Stimulated activated naive CD4-positive, alpha-beta T cell (primary cell): Measurements from ENCODE around the gene PRKAB2.
"Not testable (repeated sequence)": the region's sequence is repeated elsewhere in the genome, so short reads cannot be mapped to it uniquely, and the experiment has no call there.

Experiments used
- DNase-seq, 6 experiments: peaks; one replicate each; lab custom pipeline; 2025; lab: John Stamatoyannopoulos, UW

PRKAB2 gene, protein sequence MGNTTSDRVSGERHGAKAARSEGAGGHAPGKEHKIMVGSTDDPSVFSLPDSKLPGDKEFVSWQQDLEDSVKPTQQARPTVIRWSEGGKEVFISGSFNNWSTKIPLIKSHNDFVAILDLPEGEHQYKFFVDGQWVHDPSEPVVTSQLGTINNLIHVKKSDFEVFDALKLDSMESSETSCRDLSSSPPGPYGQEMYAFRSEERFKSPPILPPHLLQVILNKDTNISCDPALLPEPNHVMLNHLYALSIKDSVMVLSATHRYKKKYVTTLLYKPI

DNA sequence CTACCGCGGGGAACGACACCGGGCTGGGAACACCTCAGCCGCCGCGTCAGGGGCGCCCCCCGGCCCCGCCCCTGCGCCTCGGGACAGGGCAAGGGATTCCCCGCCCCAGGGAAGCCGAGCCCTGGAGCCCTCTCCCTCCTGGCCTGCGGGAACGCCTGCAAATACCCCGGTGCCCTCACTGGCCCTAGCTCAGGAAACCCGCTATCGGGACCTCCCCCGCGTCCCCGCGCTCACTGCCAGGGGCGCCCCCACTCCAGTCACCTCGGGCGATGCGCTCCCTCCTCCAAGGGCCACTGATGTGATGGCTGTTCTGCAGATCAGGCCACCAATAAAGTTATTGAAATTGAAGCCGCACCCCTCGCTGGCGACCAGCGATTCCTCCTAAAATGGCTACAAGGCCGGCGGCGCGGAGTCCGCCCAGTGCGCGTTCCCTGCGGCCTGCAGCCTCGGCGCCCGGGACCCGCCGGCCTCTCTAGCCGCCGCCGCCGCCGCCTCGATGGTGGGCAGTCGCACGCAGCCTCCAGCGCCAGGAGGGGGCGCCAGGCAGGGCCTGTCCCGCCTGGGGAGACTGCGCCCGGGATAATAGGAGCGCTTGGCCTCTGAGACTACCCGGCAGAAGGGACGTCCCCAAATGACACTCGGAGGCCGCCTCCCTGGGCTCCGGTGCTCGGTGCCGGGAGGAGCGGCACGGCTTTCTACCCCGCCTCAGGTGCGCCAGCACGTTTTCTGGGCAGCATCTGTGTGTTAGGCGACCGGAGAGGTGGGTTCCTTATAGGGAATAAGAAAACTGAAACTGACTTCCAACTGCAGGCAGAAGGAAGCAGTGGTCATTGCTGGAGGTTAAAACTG lies at the start of gene PRKAB2:
PRKAB2 (minus strand) TSS at position 303 of the 849 bp plus-strand sequence. CDS start 326 bp downstream, outside the sequence.
- DNase-seq: peak; percentile 67 to 89 (median 73)

DNA sequence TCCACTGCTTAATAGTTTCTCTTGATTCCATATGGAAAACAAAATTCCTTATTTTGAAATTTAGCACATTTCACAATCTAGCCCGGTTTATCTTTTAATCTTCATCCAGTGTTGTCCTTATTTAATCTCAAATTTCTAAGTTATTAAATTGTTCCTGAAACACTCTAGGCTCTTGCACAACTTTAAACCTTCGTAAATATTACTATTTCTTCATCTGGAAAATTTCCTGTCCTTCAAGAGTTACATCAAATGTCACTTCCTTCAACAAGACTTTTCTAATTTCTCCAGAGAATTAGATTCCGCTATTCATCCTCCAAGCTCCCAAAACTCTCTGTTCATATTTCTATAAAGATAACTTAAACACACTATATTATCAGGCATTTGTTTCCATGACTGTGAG lies 46.3 kb upstream of the PRKAB2 start:
- no peak for DNase-seq

DNA sequence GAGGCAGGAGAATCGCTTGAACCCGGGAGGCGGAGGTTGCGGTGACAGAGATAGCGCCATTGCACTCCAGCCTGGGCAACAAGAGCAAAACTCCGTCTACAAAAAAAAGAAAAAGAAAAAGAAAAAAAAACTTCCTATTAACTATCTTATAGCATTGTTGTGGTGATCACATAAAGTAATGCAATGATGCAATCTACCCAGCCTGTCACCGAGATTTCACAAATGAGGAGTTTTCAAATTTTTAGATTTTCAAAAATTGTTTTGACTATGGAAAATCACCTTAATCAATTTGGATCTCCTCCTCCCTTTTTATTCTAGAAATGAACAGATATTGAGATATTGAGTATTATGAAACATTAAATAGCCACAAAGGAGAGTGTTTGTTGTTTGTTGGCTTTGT lies 44.9 kb upstream of the PRKAB2 start:
- no peak for DNase-seq

DNA sequence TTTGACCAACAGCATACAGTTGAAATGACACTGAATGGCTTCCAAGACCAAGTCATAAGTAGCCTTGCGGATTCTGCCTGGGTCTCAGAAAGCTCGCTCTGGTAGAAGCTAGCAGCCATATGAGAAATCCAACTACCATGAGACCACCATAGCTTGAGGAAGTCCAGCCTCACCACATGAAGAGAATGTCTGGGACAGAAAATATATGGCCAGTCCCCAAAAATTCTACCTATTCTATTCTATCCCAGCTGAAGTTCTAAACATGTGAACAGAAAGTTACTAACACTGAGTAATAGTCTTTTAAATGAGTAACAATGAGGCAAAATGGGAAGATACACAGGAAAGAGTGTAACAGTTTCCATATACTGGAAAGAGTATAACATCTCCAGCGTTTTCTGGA lies 43.9 kb upstream of the PRKAB2 start:
- no peak for DNase-seq

DNA sequence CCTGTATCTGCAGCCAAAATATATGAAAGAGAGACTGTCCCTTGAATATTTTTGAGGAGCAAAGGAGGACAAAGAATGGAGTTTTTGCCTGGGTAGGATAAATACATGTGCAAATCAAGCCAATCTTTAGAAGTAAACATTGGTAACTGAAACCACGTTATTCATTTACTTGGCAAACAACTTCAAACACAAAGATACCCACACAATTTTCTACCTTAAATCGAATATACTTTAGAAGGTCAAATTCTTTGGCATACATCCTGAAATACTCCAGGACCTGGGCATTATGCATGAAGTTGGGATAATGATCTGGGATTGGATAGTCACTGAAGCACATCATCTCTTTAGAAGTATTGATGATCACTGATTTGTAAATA lies 43.3 kb upstream of the PRKAB2 start:
- DNase-seq: no peak

DNA sequence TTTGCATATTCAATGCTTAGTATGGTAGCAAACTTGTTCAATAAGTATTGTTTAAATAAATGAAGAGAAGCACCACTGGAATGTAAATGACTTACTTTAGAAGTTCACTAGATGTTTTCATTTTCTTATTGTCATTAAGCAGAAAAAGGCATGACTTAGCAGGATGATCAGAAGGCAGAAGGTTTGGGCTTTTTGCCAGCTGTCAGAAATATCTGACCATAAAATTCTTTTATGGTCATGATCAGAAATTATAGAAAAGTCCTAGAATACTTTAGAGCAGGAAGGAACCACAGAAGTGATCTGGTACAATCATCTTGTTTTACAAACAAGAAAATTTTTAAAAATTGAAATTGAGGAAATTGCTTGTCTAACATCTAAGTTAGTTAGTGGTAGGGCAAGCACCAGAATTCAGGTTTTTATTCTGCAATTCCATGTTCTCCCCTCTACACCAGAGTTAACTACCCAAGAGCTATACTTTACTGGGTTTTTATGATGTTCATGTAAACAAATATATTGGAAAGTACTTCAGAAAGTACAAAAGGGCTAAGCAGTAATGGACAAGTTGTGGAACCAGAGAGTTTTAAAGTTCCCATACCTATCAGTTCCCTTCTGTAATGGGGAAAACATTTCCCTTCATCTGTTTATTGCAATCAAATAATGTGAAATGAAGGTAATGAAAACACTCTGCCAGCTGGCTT lies 42.7 kb upstream of the PRKAB2 start:
- no peak for DNase-seq

DNA sequence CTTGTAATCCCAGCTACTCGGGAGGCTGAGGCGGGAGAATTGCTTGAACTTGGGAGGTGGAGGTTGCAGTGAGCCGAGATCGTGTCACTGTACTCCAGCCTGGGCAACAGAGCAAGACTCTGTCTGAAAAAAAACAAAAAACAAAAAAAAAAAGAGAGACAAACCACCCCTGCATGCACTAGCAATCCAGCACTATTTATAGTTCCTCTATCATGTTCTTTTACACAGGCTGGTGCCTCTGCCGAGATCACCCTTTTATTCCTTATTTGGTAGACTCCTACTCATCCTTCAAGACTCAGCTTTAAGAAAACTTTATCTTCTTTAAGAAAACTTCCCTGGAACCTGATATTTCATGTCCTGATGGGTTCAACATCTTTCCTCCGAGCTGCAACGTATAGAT lies 42.1 kb upstream of the PRKAB2 start:
- DNase-seq: no peak

DNA sequence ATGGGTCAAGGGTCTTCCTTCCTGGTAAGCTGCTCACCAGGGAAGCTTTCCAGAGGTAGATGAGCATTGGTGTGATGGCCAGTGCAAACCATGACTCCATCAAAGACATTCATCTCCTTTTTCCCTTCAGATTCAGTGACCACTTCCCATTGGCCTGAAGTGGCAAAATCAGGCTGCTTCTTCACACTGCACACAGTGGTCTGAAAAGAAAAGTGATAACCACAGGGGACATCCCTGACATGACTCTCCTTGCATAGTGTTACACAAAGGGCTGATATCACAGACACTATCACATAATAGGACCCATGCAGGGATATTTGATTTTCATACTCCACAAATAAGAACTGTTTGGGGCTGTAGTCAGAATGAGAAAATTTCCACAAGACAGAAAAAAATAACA lies 41.0 kb upstream of the PRKAB2 start:
- DNase-seq: no peak

DNA sequence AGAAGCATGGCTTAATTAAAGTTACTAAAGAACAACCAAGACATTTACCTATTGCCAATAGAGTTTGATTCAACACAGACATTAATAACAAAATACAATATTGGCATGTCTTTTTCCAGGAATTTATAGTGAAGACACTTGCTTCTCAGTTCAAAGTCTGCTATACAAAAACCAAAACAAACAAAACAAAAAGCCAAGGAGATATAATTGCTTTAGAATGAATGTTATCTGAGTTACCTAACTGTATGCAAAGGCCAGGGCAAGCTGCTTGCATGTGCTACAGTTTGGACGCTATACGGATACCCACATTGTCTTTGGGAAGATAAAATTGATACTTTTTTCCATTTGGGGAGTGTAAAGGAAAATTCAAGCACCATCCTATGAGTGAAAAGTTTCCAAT lies 39.3 kb upstream of the PRKAB2 start:
- no peak for DNase-seq

DNA sequence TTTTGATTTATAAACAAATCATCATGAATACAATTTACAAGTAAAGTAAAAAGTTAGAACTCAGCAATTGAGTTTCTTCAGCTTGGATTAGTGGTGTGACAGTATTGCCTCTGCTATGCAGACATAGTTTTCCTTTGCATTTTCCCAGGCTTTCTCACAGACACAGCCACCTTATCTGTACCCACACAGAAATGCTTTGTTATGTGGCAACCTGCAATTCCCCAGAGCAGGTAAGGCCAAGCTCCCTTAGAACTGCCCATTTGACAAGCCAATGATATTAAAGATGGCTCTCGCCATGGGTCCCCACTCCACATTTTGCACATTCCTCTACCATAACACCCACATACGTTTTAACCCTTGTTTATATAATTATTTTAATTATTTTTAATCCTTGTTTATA lies 38.7 kb upstream of the PRKAB2 start:
- DNase-seq: no peak

DNA sequence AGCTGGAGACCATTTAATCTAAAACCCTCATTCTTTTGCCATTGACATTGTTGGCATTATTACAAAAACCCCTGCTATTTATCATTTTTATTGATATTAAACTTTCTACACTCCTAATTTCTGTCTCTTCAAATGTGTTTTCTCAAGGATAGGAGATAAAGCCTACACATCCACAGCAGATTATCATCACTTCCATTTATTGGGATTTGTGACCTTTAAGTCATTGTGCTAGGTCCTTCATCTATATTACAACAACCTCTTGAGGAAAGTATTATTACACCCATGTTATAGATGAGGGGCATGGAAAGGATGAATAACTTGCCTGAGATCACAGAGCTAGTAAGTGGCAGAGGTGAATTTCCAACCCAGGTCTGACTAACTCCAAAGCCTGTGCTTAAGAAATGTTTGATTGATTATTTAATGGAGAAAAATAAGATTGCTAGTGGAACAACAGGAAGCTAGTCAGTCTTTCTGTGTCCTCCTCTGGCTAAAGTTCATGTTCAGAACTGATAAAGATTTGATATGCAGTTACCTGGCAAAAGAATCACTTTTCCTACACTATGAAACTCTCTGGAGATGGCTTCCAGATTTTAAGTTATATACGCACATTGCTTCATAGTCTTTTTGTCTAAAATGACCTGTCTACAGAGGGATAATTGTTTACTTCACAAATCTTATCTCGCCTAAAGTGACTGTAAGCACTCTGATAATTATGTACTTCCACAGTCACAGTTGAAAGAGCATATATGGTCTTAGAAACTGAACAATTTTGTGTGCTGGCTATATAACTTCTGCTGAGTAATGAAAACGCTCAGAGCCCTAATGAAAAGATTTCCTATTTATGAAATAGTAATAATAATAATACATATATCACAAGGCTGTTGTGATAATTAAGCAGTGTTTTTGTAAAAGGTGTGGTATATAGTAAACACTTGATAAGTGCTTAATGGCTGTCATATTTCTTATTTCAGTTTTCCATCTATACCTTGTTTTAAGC lies 37.9 kb upstream of the PRKAB2 start:
- DNase-seq: no peak

DNA sequence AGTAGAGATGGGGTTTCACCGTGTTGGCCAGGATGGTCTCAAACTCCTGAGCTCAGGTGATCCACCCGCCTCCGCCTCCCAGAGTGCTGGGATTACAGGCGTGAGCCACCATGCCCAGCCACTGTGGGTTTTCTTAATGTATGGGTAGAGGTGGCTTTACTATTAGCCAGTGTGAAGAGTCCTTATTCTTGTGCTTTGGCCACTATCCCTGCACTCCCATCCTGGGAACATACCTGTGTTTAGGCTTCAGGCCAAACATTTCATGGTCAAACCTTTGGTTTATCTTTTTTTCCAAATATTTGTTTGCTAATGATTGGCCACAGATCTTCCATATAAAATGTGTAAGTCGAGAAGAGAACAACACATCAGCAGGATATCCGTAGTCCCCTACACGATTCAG lies 36.3 kb upstream of the PRKAB2 start:
- DNase-seq: no peak

DNA sequence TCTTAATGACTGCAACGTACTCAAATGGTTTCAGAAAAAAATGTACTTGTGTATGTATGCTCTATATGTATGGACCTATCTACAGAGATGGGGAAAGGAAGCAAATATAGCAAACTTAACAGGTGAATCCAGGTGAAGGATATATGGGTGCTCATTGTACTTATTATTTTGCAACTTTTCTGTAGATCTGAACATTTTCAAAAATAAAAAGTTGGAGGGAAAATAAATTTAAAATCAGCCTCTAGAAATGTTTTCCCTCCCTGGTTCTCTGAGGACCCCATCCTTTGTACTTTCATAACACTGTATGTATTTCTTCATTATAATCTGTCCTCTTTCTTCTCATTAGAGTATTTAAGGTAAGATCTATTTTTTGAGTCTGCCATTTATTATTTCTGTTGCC lies 34.9 kb upstream of the PRKAB2 start:
- DNase-seq: no peak

DNA sequence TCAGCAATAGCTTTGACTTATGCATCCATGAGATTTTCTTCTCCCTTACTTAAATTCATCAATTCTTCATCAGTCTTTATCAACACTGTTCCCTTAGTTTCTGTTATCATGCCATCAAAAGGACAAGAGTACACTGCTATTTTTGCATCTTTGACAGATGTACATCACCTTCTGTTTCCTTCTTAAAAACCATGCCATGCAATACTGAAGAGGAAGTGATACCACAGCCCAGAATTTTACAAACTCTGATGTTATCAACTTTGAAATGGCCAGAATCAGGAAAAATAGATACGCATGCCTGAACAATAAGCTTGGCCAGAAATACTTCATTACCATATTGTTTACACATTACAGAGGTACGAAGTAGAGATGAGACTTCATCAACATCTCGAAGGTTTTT lies 31.8 kb upstream of the PRKAB2 start:
- no peak for DNase-seq

DNA sequence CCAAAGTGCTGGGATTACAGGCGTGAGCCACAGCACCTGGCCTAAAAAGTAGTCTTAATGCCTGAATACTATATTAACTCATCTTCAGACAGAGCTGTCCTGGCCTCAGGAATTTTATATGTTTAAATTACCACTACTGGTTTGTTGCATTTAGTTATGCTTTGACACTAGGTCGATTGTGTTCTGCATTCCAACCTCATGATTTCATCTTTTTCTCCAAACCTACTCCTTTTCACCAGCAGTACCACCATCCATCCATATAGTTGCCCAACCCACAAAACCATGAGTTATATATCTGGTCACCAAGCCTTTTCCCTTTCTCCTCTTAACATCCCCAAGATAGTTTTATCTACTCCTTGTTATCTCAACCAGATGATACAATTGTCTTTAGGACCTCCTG lies 30.3 kb upstream of the PRKAB2 start:
- no peak for DNase-seq

DNA sequence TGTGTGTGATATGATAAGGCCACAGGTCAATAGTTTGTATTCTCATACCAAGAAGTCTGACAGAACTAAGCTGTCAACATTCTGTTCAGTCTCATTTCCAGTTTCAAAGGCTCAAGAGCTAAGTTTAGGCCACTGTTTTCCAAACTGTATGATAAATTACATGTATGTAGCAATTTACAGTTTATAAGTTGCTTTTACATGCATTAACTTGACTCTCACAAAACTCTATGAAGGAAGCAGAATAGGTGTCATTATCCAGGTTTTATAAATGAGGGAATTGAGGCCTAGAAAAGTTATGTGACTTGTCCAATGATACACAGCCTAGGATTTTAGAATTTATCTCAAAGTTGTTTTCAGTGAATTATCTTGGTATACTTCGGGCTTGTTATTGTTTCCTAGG lies 29.5 kb upstream of the PRKAB2 start:
- DNase-seq: no peak

DNA sequence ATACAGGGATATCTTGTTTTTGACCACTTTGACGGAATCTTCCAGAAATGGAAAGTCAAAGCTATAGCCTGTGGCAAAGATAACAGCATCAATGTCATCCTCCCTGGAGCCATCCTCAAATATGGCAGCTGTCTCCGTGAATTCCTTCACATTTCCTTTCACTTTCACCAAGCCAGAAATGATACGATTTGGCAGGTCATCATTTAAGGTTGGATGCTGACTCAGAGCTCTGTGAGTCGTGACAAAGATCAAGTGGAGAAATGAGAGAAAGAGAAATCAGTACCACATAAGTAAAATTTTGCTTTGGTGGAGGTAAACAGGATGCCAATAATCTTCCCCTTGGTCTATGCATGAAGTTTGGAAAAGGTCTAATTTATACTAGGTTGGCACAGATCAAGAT lies 29.0 kb upstream of the PRKAB2 start:
- DNase-seq: no peak

DNA sequence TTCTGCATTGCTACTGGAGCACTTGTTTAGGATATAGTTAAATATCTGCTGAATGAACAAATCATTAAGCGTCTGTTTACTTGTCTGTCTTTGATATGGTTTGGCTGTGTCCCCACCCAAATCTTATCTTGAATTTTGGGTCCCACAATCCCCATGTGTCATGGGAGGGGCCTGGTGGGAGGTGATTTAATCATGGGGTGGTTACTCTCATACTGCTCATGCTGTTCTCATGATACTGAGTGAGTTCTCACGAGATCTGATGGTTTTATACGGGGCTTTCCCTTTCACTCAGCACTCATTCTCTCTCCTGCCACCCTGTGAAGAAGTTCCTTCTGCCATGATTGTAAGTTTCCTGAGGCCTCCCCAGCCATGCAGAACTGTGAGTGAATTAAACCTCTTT lies 25.1 kb upstream of the PRKAB2 start:
- not testable (repeated sequence) for DNase-seq

DNA sequence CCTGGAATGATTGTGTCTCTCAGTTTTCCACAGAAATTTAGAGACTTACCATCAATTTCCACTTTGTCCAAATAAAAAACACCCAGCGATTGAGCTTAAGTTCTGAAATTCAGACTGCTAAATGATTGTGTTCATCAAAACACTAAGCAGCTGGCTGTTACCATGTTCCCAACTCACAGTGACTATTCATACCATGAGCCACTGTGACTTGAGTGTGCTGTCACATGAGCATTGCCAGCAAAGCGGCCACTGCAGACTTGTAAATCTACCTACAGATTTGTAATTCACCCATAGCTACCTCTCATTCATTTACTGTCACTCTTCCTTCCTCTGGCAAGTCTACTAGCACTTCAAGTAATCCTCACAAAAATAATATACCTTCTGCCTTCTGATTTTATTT lies 17.2 kb upstream of the PRKAB2 start:
- no peak for DNase-seq

DNA sequence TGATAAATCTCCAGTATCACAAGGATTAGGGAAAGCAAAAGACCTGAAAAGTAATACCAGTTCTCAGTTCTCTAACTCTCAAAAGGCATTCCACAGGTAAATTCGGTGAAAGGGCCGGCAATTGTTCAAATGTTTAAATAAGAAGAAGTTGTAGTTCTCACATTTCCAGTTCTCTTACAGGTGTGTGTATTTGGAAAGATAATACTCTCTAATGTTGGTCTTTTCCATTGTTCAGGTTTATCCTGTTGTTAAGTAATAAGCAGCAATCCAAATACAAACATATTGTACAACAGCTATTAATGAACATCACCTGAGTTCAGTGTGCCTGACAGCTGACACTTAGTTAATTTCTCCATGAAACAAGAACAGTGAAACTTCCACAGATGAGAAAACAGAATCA lies 13.2 kb upstream of the PRKAB2 start:
- no peak for DNase-seq

DNA sequence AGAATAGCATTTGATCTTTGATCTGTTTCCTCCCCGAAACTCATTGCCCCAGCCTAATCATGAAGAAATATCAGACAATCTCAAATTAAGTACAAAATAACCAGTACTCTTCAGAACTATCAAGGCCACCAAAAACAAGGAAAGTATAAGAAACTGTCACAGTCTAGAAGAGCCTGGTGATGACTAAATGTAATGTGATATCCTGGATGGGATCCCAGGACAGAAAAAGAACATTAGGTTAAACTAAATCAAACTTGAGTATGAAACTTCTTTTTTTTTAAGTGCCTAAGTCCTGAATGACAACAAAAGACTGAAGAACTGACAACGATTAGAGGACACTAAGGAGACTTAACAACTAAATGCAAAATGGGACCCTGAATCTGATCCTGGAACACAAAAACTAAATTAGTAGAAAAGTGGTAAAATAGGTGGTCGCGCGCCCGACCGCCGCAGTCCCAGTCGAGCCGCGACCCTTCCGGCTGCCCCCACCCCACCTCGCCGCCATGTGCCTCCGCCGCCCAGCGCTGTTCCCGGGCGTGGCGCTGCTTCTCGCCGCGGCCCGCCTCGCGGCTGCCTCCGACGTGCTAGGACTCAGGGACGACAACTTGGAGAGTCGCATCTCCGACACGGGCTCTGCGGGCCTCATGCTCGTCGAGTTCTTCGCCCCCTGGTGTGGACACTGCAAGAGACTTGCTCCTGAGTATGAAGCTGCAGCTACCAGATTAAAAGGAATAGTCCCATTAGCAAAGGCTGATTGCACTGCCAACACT lies 5.5 kb upstream of the PRKAB2 start:
- no peak for DNase-seq
